Measurements from ENCODE around the gene CFAP299. TPM values are rescaled to one million over a fixed set of nuclear protein-coding genes. Genes with fewer than 3 reads are reported as not detected.

The CFAP299 gene
- total and polyA plus RNA-seq, 9 of the 15 experiments (the other 6 are each of a cell fraction or from before 2014, with no cell fraction given): 0.09 to 3.0 (median 0.76) TPM

DNA sequence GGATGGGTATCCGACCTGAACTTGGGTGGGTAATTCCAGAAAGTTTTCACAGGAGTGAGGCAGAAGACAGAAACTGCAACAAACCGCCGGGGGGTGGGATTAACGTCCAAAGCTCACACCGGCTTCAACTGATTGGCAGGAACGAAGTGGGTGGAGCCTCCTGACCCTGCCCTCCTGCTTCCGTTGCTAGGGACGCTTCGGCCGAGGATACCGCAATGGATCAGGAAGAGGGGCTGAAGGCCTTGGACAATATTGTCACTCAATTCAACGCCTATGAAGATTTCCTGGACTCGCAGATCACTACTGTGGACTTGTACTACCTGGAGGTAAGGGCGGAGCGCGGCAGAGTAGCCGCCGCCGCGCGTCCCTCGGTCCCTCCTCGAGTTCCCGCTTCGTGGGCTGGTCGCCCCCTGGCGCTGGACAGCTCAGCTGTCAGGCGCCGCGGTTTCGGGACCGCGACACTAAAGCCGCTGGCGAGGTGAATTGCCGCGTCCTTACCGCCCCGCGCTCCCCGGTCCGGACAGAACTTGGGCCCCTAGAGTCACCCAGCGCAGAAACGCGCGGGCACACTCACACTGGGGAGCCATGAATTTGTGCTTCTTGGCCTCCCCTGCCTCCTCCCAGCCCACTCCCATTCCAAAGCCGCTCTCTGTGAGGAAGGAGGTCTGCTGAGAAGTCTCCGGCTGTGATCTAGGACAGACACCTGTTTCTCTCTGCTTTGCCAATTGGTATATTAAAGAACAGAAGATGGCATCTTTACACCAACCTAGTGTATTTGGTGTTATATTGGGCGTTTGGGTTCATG lies at the start of gene CFAP299 (continued):
- no peak for TF ChIP-seq ZNF274 (IDR thresholded peaks at IDR 0.05; ENCODE audit: borderline replicate concordance, low read depth, low read length)
- no peak for TF ChIP-seq SAFB2 (IDR thresholded peaks at IDR 0.05; ENCODE audit: borderline replicate concordance, low read depth, low read length, severe bottlenecking)
- no peak for TF ChIP-seq GATAD2A (IDR thresholded peaks at IDR 0.05)
- TF ChIP-seq, protein P1, sequence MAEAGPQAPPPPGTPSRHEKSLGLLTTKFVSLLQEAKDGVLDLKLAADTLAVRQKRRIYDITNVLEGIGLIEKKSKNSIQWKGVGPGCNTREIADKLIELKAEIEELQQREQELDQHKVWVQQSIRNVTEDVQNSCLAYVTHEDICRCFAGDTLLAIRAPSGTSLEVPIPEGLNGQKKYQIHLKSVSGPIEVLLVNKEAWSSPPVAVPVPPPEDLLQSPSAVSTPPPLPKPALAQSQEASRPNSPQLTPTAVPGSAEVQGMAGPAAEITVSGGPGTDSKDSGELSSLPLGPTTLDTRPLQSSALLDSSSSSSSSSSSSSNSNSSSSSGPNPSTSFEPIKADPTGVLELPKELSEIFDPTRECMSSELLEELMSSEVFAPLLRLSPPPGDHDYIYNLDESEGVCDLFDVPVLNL (CRISPR knock-in tag; IDR thresholded peaks at IDR 0.05; ENCODE audit: low read depth): peak; percentile 80; the same call in 1 of the 2 replicates
- TF ChIP-seq POLR2A (conservative IDR thresholded peaks at IDR 0.05): no peak
- no peak for TF ChIP-seq TBL1XR1 (IDR thresholded peaks at IDR 0.05; ENCODE audit: low read length in 2 of 2)
- no peak for TF ChIP-seq DPF2 (IDR thresholded peaks at IDR 0.05)
- no peak for TF ChIP-seq SRSF3 (IDR thresholded peaks at IDR 0.05; ENCODE audit: insufficient read depth, low read length)
- TF ChIP-seq SMARCA5 (IDR thresholded peaks at IDR 0.05): no peak
- TF ChIP-seq, protein P2, sequence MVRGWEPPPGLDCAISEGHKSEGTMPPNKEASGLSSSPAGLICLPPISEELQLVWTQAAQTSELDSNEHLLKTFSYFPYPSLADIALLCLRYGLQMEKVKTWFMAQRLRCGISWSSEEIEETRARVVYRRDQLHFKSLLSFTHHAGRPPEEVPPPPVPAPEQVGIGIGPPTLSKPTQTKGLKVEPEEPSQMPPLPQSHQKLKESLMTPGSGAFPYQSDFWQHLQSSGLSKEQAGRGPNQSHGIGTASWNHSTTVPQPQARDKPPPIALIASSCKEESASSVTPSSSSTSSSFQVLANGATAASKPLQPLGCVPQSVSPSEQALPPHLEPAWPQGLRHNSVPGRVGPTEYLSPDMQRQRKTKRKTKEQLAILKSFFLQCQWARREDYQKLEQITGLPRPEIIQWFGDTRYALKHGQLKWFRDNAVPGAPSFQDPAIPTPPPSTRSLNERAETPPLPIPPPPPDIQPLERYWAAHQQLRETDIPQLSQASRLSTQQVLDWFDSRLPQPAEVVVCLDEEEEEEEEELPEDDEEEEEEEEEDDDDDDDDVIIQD (CRISPR knock-in tag; IDR thresholded peaks at IDR 0.05): no peak
- TF ChIP-seq STAG1 (CRISPR knock-in tag; IDR thresholded peaks at IDR 0.05; ENCODE audit: borderline replicate concordance): peak; percentile 83; the same call in 1 of the 2 replicates
- no peak for TF ChIP-seq RBM34 (IDR thresholded peaks at IDR 0.05; ENCODE audit: borderline replicate concordance, insufficient read depth, low read length)
- TF ChIP-seq EGR1 (conservative IDR thresholded peaks at IDR 0.05): no peak
- TF ChIP-seq, protein P3, sequence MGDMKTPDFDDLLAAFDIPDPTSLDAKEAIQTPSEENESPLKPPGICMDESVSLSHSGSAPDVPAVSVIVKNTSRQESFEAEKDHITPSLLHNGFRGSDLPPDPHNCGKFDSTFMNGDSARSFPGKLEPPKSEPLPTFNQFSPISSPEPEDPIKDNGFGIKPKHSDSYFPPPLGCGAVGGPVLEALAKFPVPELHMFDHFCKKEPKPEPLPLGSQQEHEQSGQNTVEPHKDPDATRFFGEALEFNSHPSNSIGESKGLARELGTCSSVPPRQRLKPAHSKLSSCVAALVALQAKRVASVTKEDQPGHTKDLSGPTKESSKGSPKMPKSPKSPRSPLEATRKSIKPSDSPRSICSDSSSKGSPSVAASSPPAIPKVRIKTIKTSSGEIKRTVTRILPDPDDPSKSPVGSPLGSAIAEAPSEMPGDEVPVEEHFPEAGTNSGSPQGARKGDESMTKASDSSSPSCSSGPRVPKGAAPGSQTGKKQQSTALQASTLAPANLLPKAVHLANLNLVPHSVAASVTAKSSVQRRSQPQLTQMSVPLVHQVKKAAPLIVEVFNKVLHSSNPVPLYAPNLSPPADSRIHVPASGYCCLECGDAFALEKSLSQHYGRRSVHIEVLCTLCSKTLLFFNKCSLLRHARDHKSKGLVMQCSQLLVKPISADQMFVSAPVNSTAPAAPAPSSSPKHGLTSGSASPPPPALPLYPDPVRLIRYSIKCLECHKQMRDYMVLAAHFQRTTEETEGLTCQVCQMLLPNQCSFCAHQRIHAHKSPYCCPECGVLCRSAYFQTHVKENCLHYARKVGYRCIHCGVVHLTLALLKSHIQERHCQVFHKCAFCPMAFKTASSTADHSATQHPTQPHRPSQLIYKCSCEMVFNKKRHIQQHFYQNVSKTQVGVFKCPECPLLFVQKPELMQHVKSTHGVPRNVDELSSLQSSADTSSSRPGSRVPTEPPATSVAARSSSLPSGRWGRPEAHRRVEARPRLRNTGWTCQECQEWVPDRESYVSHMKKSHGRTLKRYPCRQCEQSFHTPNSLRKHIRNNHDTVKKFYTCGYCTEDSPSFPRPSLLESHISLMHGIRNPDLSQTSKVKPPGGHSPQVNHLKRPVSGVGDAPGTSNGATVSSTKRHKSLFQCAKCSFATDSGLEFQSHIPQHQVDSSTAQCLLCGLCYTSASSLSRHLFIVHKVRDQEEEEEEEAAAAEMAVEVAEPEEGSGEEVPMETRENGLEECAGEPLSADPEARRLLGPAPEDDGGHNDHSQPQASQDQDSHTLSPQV (IDR thresholded peaks at IDR 0.05): no peak
- no peak for TF ChIP-seq ELF4 (CRISPR knock-in tag; IDR thresholded peaks at IDR 0.05)
- TF ChIP-seq SMAD3 (CRISPR knock-in tag; conservative IDR thresholded peaks at IDR 0.05): no peak
- TF ChIP-seq, protein P4, sequence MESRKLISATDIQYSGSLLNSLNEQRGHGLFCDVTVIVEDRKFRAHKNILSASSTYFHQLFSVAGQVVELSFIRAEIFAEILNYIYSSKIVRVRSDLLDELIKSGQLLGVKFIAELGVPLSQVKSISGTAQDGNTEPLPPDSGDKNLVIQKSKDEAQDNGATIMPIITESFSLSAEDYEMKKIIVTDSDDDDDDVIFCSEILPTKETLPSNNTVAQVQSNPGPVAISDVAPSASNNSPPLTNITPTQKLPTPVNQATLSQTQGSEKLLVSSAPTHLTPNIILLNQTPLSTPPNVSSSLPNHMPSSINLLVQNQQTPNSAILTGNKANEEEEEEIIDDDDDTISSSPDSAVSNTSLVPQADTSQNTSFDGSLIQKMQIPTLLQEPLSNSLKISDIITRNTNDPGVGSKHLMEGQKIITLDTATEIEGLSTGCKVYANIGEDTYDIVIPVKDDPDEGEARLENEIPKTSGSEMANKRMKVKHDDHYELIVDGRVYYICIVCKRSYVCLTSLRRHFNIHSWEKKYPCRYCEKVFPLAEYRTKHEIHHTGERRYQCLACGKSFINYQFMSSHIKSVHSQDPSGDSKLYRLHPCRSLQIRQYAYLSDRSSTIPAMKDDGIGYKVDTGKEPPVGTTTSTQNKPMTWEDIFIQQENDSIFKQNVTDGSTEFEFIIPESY (CRISPR knock-in tag; IDR thresholded peaks at IDR 0.05): peak; percentile 37; the same call in 1 of the 2 replicates
- TF ChIP-seq SAP30 (IDR thresholded peaks at IDR 0.05; ENCODE audit: borderline replicate concordance, insufficient read depth, low read depth, low read length, poor library complexity, severe bottlenecking): peak; percentile 99

Measured in K562 (cell line).